Naive thymus-derived CD4-positive, alpha-beta T cell (primary cell): ENCODE measurements around the gene CACNA1A. TPM values are rescaled to one million over a fixed set of nuclear protein-coding genes. Genes with fewer than 3 reads are reported as not detected.

Experiments
- ATAC-seq: fragments of 150-1000 bp; cut with Tn5 transposase; 2 replicates; pipeline ENCODE4 v1.10.0; 2021; ENCODE audit warnings: mild to moderate bottlenecking, moderate library complexity
- CTCF ChIA-PET: fragments of 350-600 bp; sonication (Branson Sonifier 250); formaldehyde crosslinking; loops from one replicate; lab custom pipeline; 2021; ENCODE audit warnings: antibody characterized with exemption; lab: Charles Lee
- POLR2A ChIA-PET: fragments of 350-600 bp; sonication (Branson Sonifier 250); formaldehyde crosslinking; loops from one replicate; lab custom pipeline; 2021; ENCODE audit warnings: antibody characterized with exemption, inconsistent platforms; lab: Charles Lee
- DNase-seq, 9 donors: peaks; one replicate each; pipeline versions ENCODE4 v3.0.0 to v3.0.0-alpha.2; 2020 to 2022; ENCODE audit warnings: mixed read lengths in 1 of 9
- H3K27ac ChIP-seq: one replicate; pipeline ENCODE4 v1.7.0; 2013; ENCODE audit warnings: mild to moderate bottlenecking, low read depth, low read length, moderate library complexity
- H3K27me3 ChIP-seq, 2 donors: one replicate each; pipeline ENCODE4 v1.7.0; 2013; ENCODE audit warnings: low read length in 2 of 2, mild to moderate bottlenecking in 2 of 2, moderate library complexity in 2 of 2; ENCODE audit not compliant: control insufficient read depth in 2 of 2, insufficient read depth in 2 of 2
- H3K36me3 ChIP-seq, 3 experiments: 1 replicate in 2 of 3; 2 replicates in 1 of 3; pipeline ENCODE4 v1.7.0; 2013; ENCODE audit warnings: low read length in 3 of 3, mild to moderate bottlenecking in 3 of 3, moderate library complexity in 1 of 3; ENCODE audit not compliant: insufficient read depth in 3 of 3, control insufficient read depth in 2 of 3
- H3K4me1 ChIP-seq, 2 donors: one replicate each; pipeline ENCODE4 v1.7.0; 2013; ENCODE audit warnings: low read length in 2 of 2, mild to moderate bottlenecking in 2 of 2, moderate library complexity in 1 of 2; ENCODE audit not compliant: control insufficient read depth in 2 of 2, insufficient read depth in 2 of 2
- H3K4me3 ChIP-seq: 2 replicates; pipeline ENCODE4 v1.7.0; 2013; ENCODE audit warnings: mild to moderate bottlenecking, low read length
- H3K9me3 ChIP-seq, 3 experiments: 1 replicate in 2 of 3; 2 replicates in 1 of 3; pipeline ENCODE4 v1.7.0; 2013; ENCODE audit warnings: low read length in 3 of 3; ENCODE audit not compliant: control insufficient read depth in 2 of 3
- H3K27ac Mint-ChIP-seq, 9 donors: one replicate each; pipeline ENCODE4 v1.8.0; 2020 to 2022; ENCODE audit warnings: mixed read lengths in 9 of 9, mild to moderate bottlenecking in 8 of 9, moderate library complexity in 5 of 9, inconsistent platforms in 2 of 9
- H3K27me3 Mint-ChIP-seq, 5 donors: one replicate each; pipeline ENCODE4 v1.8.0; 2021 to 2022; ENCODE audit warnings: mixed read lengths in 5 of 5, mild to moderate bottlenecking in 1 of 5
- H3K36me3 Mint-ChIP-seq, 5 donors: one replicate each; pipeline ENCODE4 v1.8.0; 2020 to 2022; ENCODE audit warnings: mixed read lengths in 5 of 5, mild to moderate bottlenecking in 3 of 5, inconsistent platforms in 1 of 5
- H3K4me1 Mint-ChIP-seq, 7 donors: one replicate each; pipeline ENCODE4 v1.8.0; 2020 to 2022; ENCODE audit warnings: mixed read lengths in 7 of 7, mild to moderate bottlenecking in 3 of 7, inconsistent platforms in 1 of 7
- H3K4me3 Mint-ChIP-seq, 10 donors: one replicate each; pipeline ENCODE4 v1.8.0; 2020 to 2022; ENCODE audit warnings: mild to moderate bottlenecking in 10 of 10, mixed read lengths in 10 of 10, moderate library complexity in 6 of 10, inconsistent platforms in 2 of 10
- H3K9me3 Mint-ChIP-seq, 11 donors: one replicate each; pipeline ENCODE4 v1.8.0; 2020 to 2022; ENCODE audit warnings: mixed read lengths in 11 of 11, mild to moderate bottlenecking in 4 of 11, inconsistent platforms in 1 of 11, moderate library complexity in 1 of 11
- intact Hi-C, 2 donors: fragments of 100-400 bp; cut with micrococcal nuclease; formaldehyde crosslinking; loops; one replicate each; pipeline ENCODE4 v1.15.1; 2023
- polyA plus RNA-seq, 2 donors: library from polyadenylated mRNA; unstranded; fragments of 300-500 nt; fragmentation: Illumina TruSeq; gene quantifications; one replicate each; pipeline ENCODE4 v1.2.3, GENCODE V29; 2021
- total RNA-seq, 6 experiments: library from RNA in 5 of 6; stranded (reverse) in 5 of 6; gene quantifications; 1 replicate in 5 of 6; 2 replicates in 1 of 6; pipeline ENCODE4 v1.2.3 and lab custom pipeline; 2021 to 2026

Gene CACNA1A
- total and polyA plus RNA-seq, 7 experiments from 2014 or later, result 0.05 to 1.1 (median 0.41) TPM

GRCh38 chr19:13298565-13299481 lies 207.5 kb downstream of the CACNA1A start:
- Histone ChIP-seq H3K4me3 (no peak overlapping the region), H3K27me3 (no peaks in the 10 kb centered on the region), H3K36me3 (no peaks in the 10 kb centered on the region), H3K4me1 (no peaks in the 10 kb centered on the region), H3K9me3 (no peaks in the 10 kb centered on the region), H3K27ac (no peak overlapping the region)
- no peak for ATAC-seq
- CTCF ChIA-PET, result no interaction called here
- peaks cover 0 to 10% (median 3%) of the 10 kb centered on the region in 7 donors for H3K4me1 Mint-ChIP-seq
- DNase-seq, result no peak
- no peaks in the 10 kb centered on the region for H3K36me3 Mint-ChIP-seq
- intact Hi-C loops, result no loop called here
- H3K4me3 Mint-ChIP-seq, result peak overlapping the region in 7 of 10 donors; percentile 21 to 59 (median 44)
- peaks cover 0 to 9% (median 0%) of the 10 kb centered on the region in 11 donors for H3K9me3 Mint-ChIP-seq
- peaks cover 22 to 46% (median 40%) of the 10 kb centered on the region in 5 donors for H3K27me3 Mint-ChIP-seq
- POLR2A ChIA-PET, result no interaction called here
- H3K27ac Mint-ChIP-seq, result peak overlapping the region in 1 of 9 donors; percentile 2

GRCh38 chr19:13297023-13297422 lies 209.3 kb downstream of the CACNA1A start:
- no peak overlapping the region for H3K4me3 ChIP-seq
- ChIA-PET CTCF (no interaction called here), POLR2A (no interaction called here)
- H3K4me1 ChIP-seq, result no peaks in the 10 kb centered on the region
- H3K4me1 Mint-ChIP-seq, result peaks cover 0 to 10% (median 3%) of the 10 kb centered on the region in 7 donors
- H3K4me3 Mint-ChIP-seq, result no peak overlapping the region
- no peaks in the 10 kb centered on the region for H3K27me3 ChIP-seq
- no peaks in the 10 kb centered on the region for H3K9me3 ChIP-seq
- no peaks in the 10 kb centered on the region for H3K36me3 ChIP-seq
- H3K27ac Mint-ChIP-seq, result no peak overlapping the region
- ATAC-seq, result no peak
- peaks cover 22 to 38% (median 28%) of the 10 kb centered on the region in 5 donors for H3K27me3 Mint-ChIP-seq
- peaks cover 0 to 6% (median 0%) of the 10 kb centered on the region in 11 donors for H3K9me3 Mint-ChIP-seq
- no peaks in the 10 kb centered on the region for H3K36me3 Mint-ChIP-seq
- H3K27ac ChIP-seq, result no peak overlapping the region
- no peak for DNase-seq
- intact Hi-C loops, result no loop called here

GRCh38 chr19:13294812-13295567 lies 211.3 kb downstream of the CACNA1A start:
- no peak overlapping the region for H3K27ac ChIP-seq
- no peaks in the 10 kb centered on the region for H3K4me1 ChIP-seq
- intact Hi-C loops, result no loop called here
- H3K4me3 ChIP-seq, result no peak overlapping the region
- Mint-ChIP-seq H3K27ac (no peak overlapping the region), H3K4me3 (no peak overlapping the region), H3K36me3 (no peaks in the 10 kb centered on the region), H3K9me3 (peaks cover 0 to 3% (median 0%) of the 10 kb centered on the region in 11 donors), H3K4me1 (peaks cover 0 to 8% (median 3%) of the 10 kb centered on the region in 7 donors), H3K27me3 (peaks cover 9 to 20% (median 16%) of the 10 kb centered on the region in 5 donors)
- ATAC-seq (no peak), DNase-seq (no peak)
- ChIA-PET POLR2A (no interaction called here), CTCF (no interaction called here)
- no peaks in the 10 kb centered on the region for H3K27me3 ChIP-seq
- no peaks in the 10 kb centered on the region for H3K36me3 ChIP-seq
- H3K9me3 ChIP-seq, result no peaks in the 10 kb centered on the region

DNA sequence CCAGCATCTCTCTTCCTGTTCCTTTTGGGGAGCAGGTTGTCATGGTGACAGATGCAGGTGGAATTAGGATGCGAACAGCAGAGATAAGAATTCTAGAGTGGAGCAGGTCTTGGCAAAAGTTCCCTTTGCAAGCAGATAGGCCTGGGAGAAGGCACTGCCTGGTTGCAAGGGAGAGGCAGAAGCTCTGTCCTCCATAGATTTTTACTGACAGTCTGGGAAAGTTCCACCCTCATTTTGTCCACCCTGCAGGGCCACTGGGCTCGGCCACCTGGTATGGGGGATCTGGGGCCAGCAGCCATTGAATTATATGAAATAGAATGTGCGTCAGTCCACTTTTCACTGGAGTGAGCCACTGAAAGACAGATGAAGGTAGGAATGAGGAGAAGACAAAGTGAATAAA lies 214.4 kb downstream of the CACNA1A start:
- no peak overlapping the region for H3K27ac Mint-ChIP-seq
- no peak for ATAC-seq
- H3K4me1 Mint-ChIP-seq, result no peaks in the 10 kb centered on the region
- Histone ChIP-seq H3K4me1 (no peaks in the 10 kb centered on the region), H3K36me3 (no peaks in the 10 kb centered on the region), H3K9me3 (no peaks in the 10 kb centered on the region), H3K4me3 (no peak overlapping the region), H3K27ac (no peak overlapping the region), H3K27me3 (no peaks in the 10 kb centered on the region)
- H3K4me3 Mint-ChIP-seq, result no peak overlapping the region
- intact Hi-C loops, result no loop called here
- H3K36me3 Mint-ChIP-seq, result no peaks in the 10 kb centered on the region
- H3K9me3 Mint-ChIP-seq, result peaks cover 0 to 3% (median 0%) of the 10 kb centered on the region in 11 donors
- POLR2A ChIA-PET, result no interaction called here
- DNase-seq, result no peak
- CTCF ChIA-PET, result no interaction called here
- peaks cover 0 to 10% (median 4%) of the 10 kb centered on the region in 5 donors for H3K27me3 Mint-ChIP-seq

- H3K36me3 Mint-ChIP-seq, result no peaks in the 10 kb centered on the region
- peaks cover 0 to 7% (median 5%) of the 10 kb centered on the region in 5 donors for H3K27me3 Mint-ChIP-seq
- Histone ChIP-seq H3K36me3 (no peaks in the 10 kb centered on the region), H3K27me3 (no peaks in the 10 kb centered on the region), H3K27ac (no peak overlapping the region), H3K4me1 (no peaks in the 10 kb centered on the region), H3K4me3 (no peak overlapping the region), H3K9me3 (no peaks in the 10 kb centered on the region)
- H3K9me3 Mint-ChIP-seq, result peaks cover 0 to 3% (median 0%) of the 10 kb centered on the region in 11 donors
- no peak overlapping the region for H3K27ac Mint-ChIP-seq
- intact Hi-C loops, result no loop called here
- CTCF ChIA-PET, result interaction anchor here (0.7 kb wide), 1 partner anchor 288 kb away, joined by 3 read pairs; no protein-coding TSS in a partner anchor
- ATAC-seq (no peak), DNase-seq (no peak)
- H3K4me3 Mint-ChIP-seq, result no peak overlapping the region
- POLR2A ChIA-PET, result no interaction called here
- H3K4me1 Mint-ChIP-seq, result no peaks in the 10 kb centered on the region
These were observed 215.5 kb downstream of the CACNA1A start for GRCh38 chr19:13290741-13291140.

DNA sequence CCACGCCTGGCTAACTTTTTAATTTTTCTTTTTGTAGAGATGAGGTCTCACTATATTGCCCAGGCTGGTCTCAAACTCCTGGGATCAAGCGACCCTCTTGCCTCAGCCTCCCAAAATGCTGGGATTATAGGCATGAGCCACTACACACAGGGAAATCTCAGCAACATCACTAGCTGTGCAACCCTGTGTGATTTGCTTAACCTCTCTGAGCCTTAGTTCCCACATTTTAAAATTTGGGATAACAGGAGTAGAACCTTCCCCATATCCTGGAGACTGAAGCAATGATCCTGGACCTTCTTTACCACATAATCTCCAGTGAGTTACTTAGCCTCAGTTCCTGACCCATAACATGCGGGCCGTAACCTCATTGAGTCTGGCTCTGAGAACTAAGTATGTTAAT lies 217.0 kb downstream of the CACNA1A start:
- H3K9me3 ChIP-seq, result no peaks in the 10 kb centered on the region
- Mint-ChIP-seq H3K36me3 (no peaks in the 10 kb centered on the region), H3K4me3 (no peak overlapping the region), H3K9me3 (no peaks in the 10 kb centered on the region), H3K4me1 (no peaks in the 10 kb centered on the region), H3K27ac (no peak overlapping the region), H3K27me3 (peaks cover 0 to 7% (median 0%) of the 10 kb centered on the region in 5 donors)
- H3K27me3 ChIP-seq, result no peaks in the 10 kb centered on the region
- H3K27ac ChIP-seq, result no peak overlapping the region
- ChIA-PET POLR2A (no interaction called here), CTCF (no interaction called here)
- intact Hi-C loops, result no loop called here
- no peak for DNase-seq
- no peak for ATAC-seq
- H3K4me1 ChIP-seq, result no peaks in the 10 kb centered on the region
- H3K4me3 ChIP-seq, result no peak overlapping the region
- H3K36me3 ChIP-seq, result no peaks in the 10 kb centered on the region
